Activated CD4-positive, CD25-positive, alpha-beta regulatory T cell treated with anti-CD3 and anti-CD28 coated beads, Interleukin-2, amount 50 U/mL, for 72 hours (primary cell): ENCODE data around the gene PHYHIPL.

Experiments used
- DNase-seq: peaks from one replicate; pipeline ENCODE4 v3.0.0; 2021

The PHYHIPL gene

GRCh38 chr10:59258890-59259289 is 82.4 kb downstream of the PHYHIPL start:
- DNase-seq, result no peak

GRCh38 chr10:59265141-59265540 is 88.7 kb downstream of the PHYHIPL start:
- no peak for DNase-seq

GRCh38 chr10:59266321-59266720 is 89.9 kb downstream of the PHYHIPL start:
- DNase-seq, result no peak

- DNase-seq, result no peak
These were observed 92.0 kb downstream of the PHYHIPL start for GRCh38 chr10:59268460-59268859.

- DNase-seq, result no peak
These were observed 93.2 kb downstream of the PHYHIPL start for GRCh38 chr10:59269651-59270050.

GRCh38 chr10:59270492-59270891 is 94.0 kb downstream of the PHYHIPL start:
- DNase-seq, result no peak

GRCh38 chr10:59271160-59271559 is 94.7 kb downstream of the PHYHIPL start:
- DNase-seq, result no peak

- no peak for DNase-seq
These were observed 95.6 kb downstream of the PHYHIPL start for GRCh38 chr10:59272061-59272460.

GRCh38 chr10:59273445-59273844 is 97.0 kb downstream of the PHYHIPL start:
- no peak for DNase-seq

- no peak for DNase-seq
These were observed 99.7 kb downstream of the PHYHIPL start for GRCh38 chr10:59276133-59276532.

- no peak for DNase-seq
These were observed 100.5 kb downstream of the PHYHIPL start for GRCh38 chr10:59276919-59277318.

- no peak for DNase-seq
These were observed 103.0 kb downstream of the PHYHIPL start for GRCh38 chr10:59279476-59279875.

GRCh38 chr10:59279991-59280505 is 103.6 kb downstream of the PHYHIPL start:
- DNase-seq, result no peak

- DNase-seq, result no peak
These were observed 105.4 kb downstream of the PHYHIPL start for GRCh38 chr10:59281861-59282260.

- DNase-seq, result no peak
These were observed 107.1 kb downstream of the PHYHIPL start for GRCh38 chr10:59283456-59284091.

GRCh38 chr10:59284118-59284975 is 107.9 kb downstream of the PHYHIPL start:
- DNase-seq, result no peak

- DNase-seq, result no peak
These were observed 108.6 kb downstream of the PHYHIPL start for GRCh38 chr10:59285073-59285472.

GRCh38 chr10:59285848-59286247 is 109.4 kb downstream of the PHYHIPL start:
- DNase-seq, result no peak

GRCh38 chr10:59287587-59288255 is 111.3 kb downstream of the PHYHIPL start:
- no peak for DNase-seq

GRCh38 chr10:59289853-59290252 is 113.4 kb downstream of the PHYHIPL start:
- DNase-seq, result no peak

GRCh38 chr10:59290448-59290847 is 114.0 kb downstream of the PHYHIPL start:
- DNase-seq, result no peak
